ENCODE data around the gene IRX4. TPM values are rescaled to one million over a fixed set of nuclear protein-coding genes. Genes with fewer than 3 reads are reported as not detected.

IRX4 gene
- total RNA-seq, 1 experiment from 2014 or later: 44.7 TPM

GRCh38 chr5:1925111-1926070, 42.7 kb upstream of the IRX4 start:
- no peaks in the 10 kb centered on the region for H3K9me3 Mint-ChIP-seq (ENCODE audit: unreplicated experiment)
- no peak overlapping the region for H3K27ac Mint-ChIP-seq (ENCODE audit: low read depth, unreplicated experiment)
- no peak overlapping the region for H3K4me3 Mint-ChIP-seq (ENCODE audit: unreplicated experiment)
- no peaks in the 10 kb centered on the region for H3K27me3 Mint-ChIP-seq (ENCODE audit: insufficient read depth, unreplicated experiment)
- ChIA-PET CTCF (no interaction called here), POLR2A (no interaction called here)
- BruUV-seq (replicated peaks): no TSS peak
- no peak for DNase-seq (ENCODE audit: unreplicated experiment)
- H3K4me1 Mint-ChIP-seq (ENCODE audit: insufficient read depth, unreplicated experiment): no peaks in the 10 kb centered on the region
- TF ChIP-seq CTCF (IDR thresholded peaks at IDR 0.05; ENCODE audit: unreplicated experiment): no peak
- intact Hi-C loops (cut with micrococcal nuclease): no loop called here
- H3K36me3 Mint-ChIP-seq (ENCODE audit: insufficient read depth, unreplicated experiment): no peaks in the 10 kb centered on the region

- Mint-ChIP-seq H3K36me3 (ENCODE audit: insufficient read depth, unreplicated experiment) (no peaks in the 10 kb centered on the region), H3K9me3 (ENCODE audit: unreplicated experiment) (no peaks in the 10 kb centered on the region), H3K4me3 (ENCODE audit: unreplicated experiment) (no peak overlapping the region), H3K27me3 (ENCODE audit: insufficient read depth, unreplicated experiment) (no peaks in the 10 kb centered on the region), H3K27ac (ENCODE audit: low read depth, unreplicated experiment) (no peak overlapping the region), H3K4me1 (ENCODE audit: insufficient read depth, unreplicated experiment) (no peaks in the 10 kb centered on the region)
- no peak for TF ChIP-seq CTCF (IDR thresholded peaks at IDR 0.05; ENCODE audit: unreplicated experiment)
- intact Hi-C loops (cut with micrococcal nuclease): no loop called here
- BruUV-seq (replicated peaks): no TSS peak
- DNase-seq (ENCODE audit: unreplicated experiment): no peak
- POLR2A ChIA-PET: no interaction called here
- CTCF ChIA-PET: interaction anchor here (0.6 kb wide), 1 partner anchor 75 kb away, joined by 3 read pairs; no protein-coding TSS in a partner anchor
These were observed 41.0 kb upstream of the IRX4 start for GRCh38 chr5:1923766-1924165.

- no peak for DNase-seq (ENCODE audit: unreplicated experiment)
- H3K4me3 Mint-ChIP-seq (ENCODE audit: unreplicated experiment): no peak overlapping the region
- H3K27ac Mint-ChIP-seq (ENCODE audit: low read depth, unreplicated experiment): no peak overlapping the region
- POLR2A ChIA-PET: no interaction called here
- H3K36me3 Mint-ChIP-seq (ENCODE audit: insufficient read depth, unreplicated experiment): no peaks in the 10 kb centered on the region
- CTCF ChIA-PET: no interaction called here
- no peaks in the 10 kb centered on the region for H3K27me3 Mint-ChIP-seq (ENCODE audit: insufficient read depth, unreplicated experiment)
- H3K4me1 Mint-ChIP-seq (ENCODE audit: insufficient read depth, unreplicated experiment): no peaks in the 10 kb centered on the region
- intact Hi-C loops (cut with micrococcal nuclease): no loop called here
- no peak for TF ChIP-seq CTCF (IDR thresholded peaks at IDR 0.05; ENCODE audit: unreplicated experiment)
- BruUV-seq (replicated peaks): no TSS peak
- no peaks in the 10 kb centered on the region for H3K9me3 Mint-ChIP-seq (ENCODE audit: unreplicated experiment)
These were observed 40.6 kb upstream of the IRX4 start for GRCh38 chr5:1923341-1923740.

GRCh38 chr5:1921711-1922110, 39.0 kb upstream of the IRX4 start:
- no peak for TF ChIP-seq CTCF (IDR thresholded peaks at IDR 0.05; ENCODE audit: unreplicated experiment)
- POLR2A ChIA-PET: no interaction called here
- Mint-ChIP-seq H3K4me1 (ENCODE audit: insufficient read depth, unreplicated experiment) (peaks cover 6% of the 10 kb centered on the region), H3K9me3 (ENCODE audit: unreplicated experiment) (no peaks in the 10 kb centered on the region), H3K27ac (ENCODE audit: low read depth, unreplicated experiment) (no peak overlapping the region), H3K4me3 (ENCODE audit: unreplicated experiment) (no peak overlapping the region), H3K36me3 (ENCODE audit: insufficient read depth, unreplicated experiment) (no peaks in the 10 kb centered on the region), H3K27me3 (ENCODE audit: insufficient read depth, unreplicated experiment) (no peaks in the 10 kb centered on the region)
- no TSS peak for BruUV-seq (replicated peaks)
- intact Hi-C loops (cut with micrococcal nuclease): no loop called here
- CTCF ChIA-PET: interaction anchor here (0.7 kb wide), 1 partner anchor 25 kb away, joined by 3 read pairs; no protein-coding TSS in a partner anchor
- no peak for DNase-seq (ENCODE audit: unreplicated experiment)

Measured in MCF 10A (cell line).